ENCODE data around the gene CHRDL2. TPM values are rescaled to one million over a fixed set of nuclear protein-coding genes. Genes with fewer than 3 reads are reported as not detected.
A peak's percentile ranks its signal among the peaks of the same experiment; 100 is the strongest.

CHRDL2 gene
- total RNA-seq, 4 donors from 2014 or later = 2.2 to 20.9 (median 4.0) TPM

DNA sequence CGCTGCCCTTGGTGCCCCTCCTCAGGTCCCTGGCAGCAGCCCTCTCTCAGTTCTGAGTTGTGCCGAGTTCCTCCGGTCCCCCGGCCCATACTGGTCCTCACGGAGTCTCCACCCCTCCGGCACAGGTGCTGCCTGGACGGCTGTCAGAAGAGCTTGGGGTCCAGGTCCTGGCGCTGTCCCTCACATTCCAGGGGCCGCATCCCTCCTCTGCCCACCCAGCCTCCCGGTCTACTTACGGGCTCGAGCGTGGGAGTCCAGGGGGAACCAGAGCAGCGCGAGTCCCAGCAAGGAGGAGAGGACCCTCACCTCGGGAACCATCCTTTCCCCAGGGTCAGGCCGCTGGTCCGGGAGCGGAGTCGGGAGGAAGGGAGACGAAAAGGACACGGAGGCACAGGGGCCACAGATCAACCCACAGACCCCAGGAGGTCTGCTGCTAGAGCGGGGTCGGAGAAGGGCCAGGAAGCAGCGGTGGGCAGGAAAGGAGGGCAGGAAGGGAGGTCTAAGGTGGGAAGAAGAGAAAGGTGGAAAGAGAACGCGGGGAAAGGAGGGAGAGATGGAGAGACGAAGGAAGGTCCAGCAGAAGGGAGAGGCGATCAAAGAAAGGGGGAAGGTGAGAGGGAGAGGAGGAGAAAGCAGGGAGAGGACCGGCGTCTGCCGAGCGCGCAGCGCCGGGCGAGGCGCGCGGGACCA, 510 bp downstream of the CHRDL2 start:
- intact Hi-C loops (cut with DNase I; ENCODE audit: low total_unique reads) = no loop called here
- H3K27me3 ChIP-seq = peaks cover 63% of the 10 kb centered on the region
- TF ChIP-seq POLR2A (IDR thresholded peaks at IDR 0.05) (no peak), CTCF (IDR thresholded peaks at IDR 0.05) (no peak), EP300 (IDR thresholded peaks at IDR 0.05; ENCODE audit: low read depth) (no peak), POLR2AphosphoS5 (IDR thresholded peaks at IDR 0.05) (no peak)
- in situ Hi-C loops (cut with MboI; ENCODE audit: low pct_ligation_motif_present in 1 of 4, low pct_unique_long_range_greater_than_20kb in 1 of 4, low sequenced_read_pairs in 3 of 4) = loop anchor here in 3 of 4 donors (25.0 kb wide), 2 partner anchors 118 to 268 kb away; partner anchors contain the start of gene KCNE3 (in 3 of the 3)
- peak overlapping the region in 2 of 4 donors; percentile 26 to 27 for H3K4me3 ChIP-seq
- H3K27ac ChIP-seq = peak overlapping the region in 3 of 4 donors; percentile 3 to 30 (median 26)
- 10 to 19% methylated on average over 7 to 40 of the region's 40 CpGs for WGBS, 2 donors (ENCODE audit: low coverage in 1 of 2)
- DNase-seq = no peak
- H3K4me1 ChIP-seq = peaks cover 3 to 15% (median 13%) of the 10 kb centered on the region in 4 donors
- no peaks in the 10 kb centered on the region for H3K9me3 ChIP-seq
- H3K36me3 ChIP-seq = no peaks in the 10 kb centered on the region

GRCh38 chr11:74729397-74729796, 1.8 kb downstream of the CHRDL2 start:
- Histone ChIP-seq H3K4me3 (no peak overlapping the region), H3K27me3 (peaks cover 53% of the 10 kb centered on the region), H3K4me1 (peaks cover 3 to 21% (median 15%) of the 10 kb centered on the region in 4 donors), H3K27ac (peak overlapping the region in 3 of 4 donors; percentile 15 to 30 (median 26)), H3K36me3 (no peaks in the 10 kb centered on the region), H3K9me3 (no peaks in the 10 kb centered on the region)
- intact Hi-C loops (cut with DNase I; ENCODE audit: low total_unique reads) = no loop called here
- TF ChIP-seq POLR2A (IDR thresholded peaks at IDR 0.05) = no peak
- TF ChIP-seq CTCF (IDR thresholded peaks at IDR 0.05) = no peak
- TF ChIP-seq POLR2AphosphoS5 (IDR thresholded peaks at IDR 0.05) = peak in 1 of 3 donors; percentile 46
- TF ChIP-seq EP300 (IDR thresholded peaks at IDR 0.05; ENCODE audit: low read depth) = no peak
- WGBS, 2 donors (ENCODE audit: low coverage in 1 of 2) = 74% methylated on average over 4 of the region's 4 CpGs; no CpG with 5 or more reads in 1 of the 2 donors
- in situ Hi-C loops (cut with MboI; ENCODE audit: low pct_ligation_motif_present in 1 of 4, low pct_unique_long_range_greater_than_20kb in 1 of 4, low sequenced_read_pairs in 3 of 4) = loop anchor here in 3 of 4 donors (25.0 kb wide), 2 partner anchors 117 to 267 kb away; partner anchors contain the start of gene KCNE3 (in 3 of the 3)
- no peak for DNase-seq

GRCh38 chr11:74726547-74727182, 4.6 kb downstream of the CHRDL2 start:
- no peak overlapping the region for H3K4me3 ChIP-seq
- intact Hi-C loops (cut with DNase I; ENCODE audit: low total_unique reads) (loop anchor here (1.0 kb wide), 1 partner anchor 26 kb away; no protein-coding TSS in a partner anchor), in situ Hi-C loops (cut with MboI; ENCODE audit: low pct_ligation_motif_present in 1 of 4, low pct_unique_long_range_greater_than_20kb in 1 of 4, low sequenced_read_pairs in 3 of 4) (loop anchor here in 3 of 4 donors (25.0 kb wide), 2 partner anchors 114 to 264 kb away; partner anchors contain the start of gene KCNE3 (in 3 of the 3))
- H3K4me1 ChIP-seq = peaks cover 3 to 19% (median 14%) of the 10 kb centered on the region in 4 donors
- H3K27ac ChIP-seq = peak overlapping the region; percentile 44 to 56 (median 46)
- no peaks in the 10 kb centered on the region for H3K9me3 ChIP-seq
- peaks cover 26% of the 10 kb centered on the region for H3K27me3 ChIP-seq
- 13 to 39% methylated on average over 2 to 13 of the region's 13 CpGs for WGBS, 2 donors (ENCODE audit: low coverage in 1 of 2)
- no peaks in the 10 kb centered on the region for H3K36me3 ChIP-seq
- TF ChIP-seq POLR2AphosphoS5 (IDR thresholded peaks at IDR 0.05) (peak in 2 of 3 donors; percentile 18 to 41), CTCF (IDR thresholded peaks at IDR 0.05) (peak; percentile 89 to 96 (median 92)), EP300 (IDR thresholded peaks at IDR 0.05; ENCODE audit: low read depth) (no peak), POLR2A (IDR thresholded peaks at IDR 0.05) (no peak)
- peak; percentile 76 for DNase-seq

DNA sequence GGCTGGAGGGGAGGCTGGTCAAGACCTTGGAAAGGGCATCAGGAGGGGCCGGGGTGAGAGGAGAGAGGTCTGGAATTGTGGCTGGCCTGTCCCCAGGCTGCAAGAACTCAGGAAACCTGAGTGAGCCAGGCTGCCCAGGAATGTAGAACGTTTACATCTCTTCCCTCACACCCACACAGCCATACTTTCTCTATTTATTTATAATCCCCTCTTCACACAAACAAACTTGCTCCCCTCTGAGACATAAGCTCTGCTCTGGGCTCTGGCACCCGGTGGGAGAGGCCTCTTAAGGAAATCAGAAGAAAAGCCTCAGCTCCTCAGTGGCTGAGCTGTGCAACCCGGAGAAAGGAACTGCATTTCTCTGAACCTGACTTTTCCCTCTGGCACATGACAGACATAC, 5.5 kb downstream of the CHRDL2 start:
- in situ Hi-C loops (cut with MboI; ENCODE audit: low pct_ligation_motif_present in 1 of 4, low pct_unique_long_range_greater_than_20kb in 1 of 4, low sequenced_read_pairs in 3 of 4) (loop anchor here in 3 of 4 donors (25.0 kb wide), 2 partner anchors 113 to 263 kb away; partner anchors contain the start of gene KCNE3 (in 3 of the 3)), intact Hi-C loops (cut with DNase I; ENCODE audit: low total_unique reads) (no loop called here)
- Histone ChIP-seq H3K36me3 (no peaks in the 10 kb centered on the region), H3K27me3 (peaks cover 18% of the 10 kb centered on the region), H3K27ac (peak overlapping the region; percentile 44 to 56 (median 46)), H3K9me3 (no peaks in the 10 kb centered on the region), H3K4me1 (peaks cover 5 to 21% (median 12%) of the 10 kb centered on the region in 4 donors), H3K4me3 (no peak overlapping the region)
- no peak for TF ChIP-seq POLR2A (IDR thresholded peaks at IDR 0.05)
- TF ChIP-seq CTCF (IDR thresholded peaks at IDR 0.05) = no peak
- no peak for TF ChIP-seq POLR2AphosphoS5 (IDR thresholded peaks at IDR 0.05)
- TF ChIP-seq EP300 (IDR thresholded peaks at IDR 0.05; ENCODE audit: low read depth) = no peak
- WGBS, 2 donors (ENCODE audit: low coverage in 1 of 2) = 55 to 59% methylated on average over 4 of the region's 4 CpGs
- DNase-seq = no peak
